Left ventricle myocardium inferior (tissue), 1 donor: ENCODE measurements around the gene CLDN15. TPM values are rescaled to one million over a fixed set of nuclear protein-coding genes. Genes with fewer than 3 reads are reported as not detected.
"Not testable (repeated sequence)": the region's sequence is repeated elsewhere in the genome, so short reads cannot be mapped to it uniquely, and the experiment has no call there.

ENCODE experiments used
- DNase-seq: peaks from one replicate; pipeline ENCODE4 v3.0.0-alpha.2; 2020
- H3K27ac ChIP-seq: fragments of 200-600 bp; replicated peaks from 2 replicates; pipeline ENCODE4 v1.8.0; 2021
- H3K27me3 ChIP-seq: fragments of 200-600 bp; 2 replicates; pipeline ENCODE4 v1.8.0; 2021; ENCODE audit warnings: low read depth
- H3K36me3 ChIP-seq: fragments of 200-600 bp; 2 replicates; pipeline ENCODE4 v1.8.0; 2021
- H3K4me1 ChIP-seq: fragments of 200-600 bp; 2 replicates; pipeline ENCODE4 v1.8.0; 2021
- H3K4me3 ChIP-seq: fragments of 200-600 bp; 2 replicates; pipeline ENCODE4 v1.8.0; 2021; ENCODE audit warnings: mild to moderate bottlenecking, moderate library complexity
- H3K9me3 ChIP-seq: fragments of 200-600 bp; replicated peaks from 2 replicates; pipeline ENCODE4 v1.8.0; 2021
- CTCF ChIP-seq: fragments of 200-600 bp; IDR thresholded peaks from 2 replicates; pipeline ENCODE4 v1.8.0; 2021; ENCODE audit warnings: antibody characterized with exemption, mild to moderate bottlenecking, borderline replicate concordance
- intact Hi-C: fragments of 100-400 bp; cut with micrococcal nuclease; formaldehyde crosslinking; loops from one replicate; pipeline ENCODE4 v1.11.0; 2022
- total RNA-seq: library from RNA; stranded (reverse); fragmentation: NEBNext Ultra II Directional; extraction: Animal tissue kit (Norgen Biotek cat#: 25700); gene quantifications from one replicate; pipeline ENCODE4 v1.2.1, GENCODE V29; 2021
- donor health status: DM: no; HTN: yes; CAD: no; lungs with severe emphysema.

Gene CLDN15
- total RNA-seq, 1 donor from 2014 or later: 2.2 TPM

- Histone ChIP-seq H3K4me3 (no peak overlapping the region), H3K9me3 (no peaks in the 10 kb centered on the region), H3K4me1 (no peaks in the 10 kb centered on the region), H3K36me3 (no peaks in the 10 kb centered on the region), H3K27me3 (peaks cover 69% of the 10 kb centered on the region), H3K27ac (no peak overlapping the region)
- no peak for DNase-seq
- TF ChIP-seq CTCF: no peak
- intact Hi-C loops: no loop called here
Measured at GRCh38 chr7:101277155-101277554, 39.6 kb upstream of the CLDN15 start.

DNA sequence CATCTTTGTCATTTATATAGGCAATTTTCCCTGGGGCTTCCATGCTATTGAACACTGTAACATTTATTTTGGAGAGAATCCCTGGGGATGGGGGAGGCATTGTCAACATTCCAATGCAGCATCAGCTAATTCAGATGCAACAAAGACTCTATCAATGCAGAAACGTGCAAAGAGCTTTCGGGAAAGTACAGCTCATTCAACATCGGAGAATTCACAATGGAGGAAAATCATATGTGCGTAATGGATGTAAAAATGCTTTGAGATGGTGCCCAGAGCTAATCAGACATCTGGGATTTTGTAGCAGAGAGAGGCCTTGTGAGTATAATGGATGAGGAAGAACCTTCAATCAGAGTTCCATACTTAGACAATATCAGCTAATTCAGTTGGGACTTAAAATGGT lies 35.6 kb upstream of the CLDN15 start:
- Histone ChIP-seq H3K36me3 (no peaks in the 10 kb centered on the region), H3K4me1 (no peaks in the 10 kb centered on the region), H3K4me3 (no peak overlapping the region), H3K27me3 (peaks cover 55% of the 10 kb centered on the region), H3K27ac (no peak overlapping the region), H3K9me3 (no peaks in the 10 kb centered on the region)
- intact Hi-C loops: no loop called here
- TF ChIP-seq CTCF: no peak
- DNase-seq: no peak

DNA sequence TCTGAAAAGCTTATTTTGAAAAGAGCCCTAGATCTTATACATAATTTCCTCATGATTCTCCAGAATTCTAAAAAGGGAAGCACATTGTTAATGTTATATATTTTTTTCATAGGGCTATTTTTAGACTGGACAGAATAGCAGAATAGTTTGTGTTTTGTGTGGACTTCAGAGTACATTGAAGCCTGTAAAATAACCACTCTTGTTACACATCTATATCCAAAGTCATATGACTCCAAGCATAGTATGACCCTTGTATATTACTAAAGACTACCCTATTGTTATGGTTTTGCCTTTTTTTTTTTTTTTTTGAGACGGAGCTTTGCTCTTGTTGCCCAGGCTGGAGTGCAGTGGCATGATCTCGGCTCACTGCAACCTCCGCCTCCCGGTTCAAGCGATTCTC lies 33.4 kb upstream of the CLDN15 start:
- no peak for TF ChIP-seq CTCF

GRCh38 chr7:101269664-101270063 lies 32.1 kb upstream of the CLDN15 start:
- H3K27me3 ChIP-seq: peaks cover 25% of the 10 kb centered on the region
- TF ChIP-seq CTCF: no peak
- H3K9me3 ChIP-seq: no peaks in the 10 kb centered on the region
- no peaks in the 10 kb centered on the region for H3K4me1 ChIP-seq
- no peak for DNase-seq
- H3K36me3 ChIP-seq: no peaks in the 10 kb centered on the region
- intact Hi-C loops: no loop called here
- no peak overlapping the region for H3K4me3 ChIP-seq
- no peak overlapping the region for H3K27ac ChIP-seq

More for the DNA sequence above, 33.4 kb upstream of the CLDN15 start:
- H3K9me3 ChIP-seq: no peaks in the 10 kb centered on the region
- H3K27me3 ChIP-seq: peaks cover 37% of the 10 kb centered on the region
- DNase-seq: no peak
- no peak overlapping the region for H3K4me3 ChIP-seq
- H3K27ac ChIP-seq: no peak overlapping the region
- H3K36me3 ChIP-seq: no peaks in the 10 kb centered on the region
- intact Hi-C loops: no loop called here
- no peaks in the 10 kb centered on the region for H3K4me1 ChIP-seq

DNA sequence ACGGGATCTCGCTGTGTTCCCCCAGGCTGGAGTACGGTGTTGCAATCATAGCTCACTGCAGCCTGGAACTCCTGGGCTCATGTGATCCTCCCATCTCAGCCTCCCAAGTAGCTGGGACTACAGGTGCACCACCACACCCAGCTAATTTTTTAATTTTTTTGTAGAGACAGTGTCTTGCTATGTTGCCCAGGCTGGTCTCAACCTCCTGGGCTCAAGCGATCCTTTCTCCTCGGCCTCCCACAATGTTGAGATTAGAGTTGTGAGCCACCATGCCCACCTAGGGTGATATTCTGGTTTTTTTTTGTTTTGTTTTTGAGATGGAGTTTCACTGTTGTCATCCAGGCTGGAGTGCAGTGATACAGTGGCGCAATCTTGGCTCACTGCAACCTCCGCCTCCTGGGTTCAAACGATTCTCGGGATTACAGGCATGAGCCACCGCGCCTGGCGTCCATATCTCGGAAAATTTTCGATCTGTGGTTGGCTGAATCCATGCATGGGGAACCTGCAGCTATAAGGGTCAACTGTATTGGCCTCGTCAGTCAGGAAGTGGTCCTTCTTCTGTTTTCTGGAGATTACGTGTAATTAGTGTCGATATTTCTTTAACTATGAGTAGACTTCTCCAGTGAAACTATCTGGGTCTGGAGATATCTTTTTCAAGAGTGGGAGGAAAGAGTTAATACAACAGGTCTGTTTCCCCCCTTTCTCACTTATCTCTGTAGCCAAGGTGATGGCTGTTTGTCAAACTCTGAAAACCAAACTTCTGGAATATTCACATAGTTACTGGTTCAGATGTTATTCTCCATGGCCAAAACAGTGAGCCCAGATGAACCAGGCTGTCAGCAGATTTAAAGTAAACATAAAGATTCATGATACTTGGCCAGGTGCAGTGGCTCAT lies 28.3 kb upstream of the CLDN15 start:
- Histone ChIP-seq H3K27me3 (peaks cover 20% of the 10 kb centered on the region), H3K4me3 (no peak overlapping the region), H3K9me3 (no peaks in the 10 kb centered on the region), H3K36me3 (no peaks in the 10 kb centered on the region), H3K27ac (no peak overlapping the region), H3K4me1 (peaks cover 8% of the 10 kb centered on the region)
- DNase-seq: no peak
- intact Hi-C loops: no loop called here
- TF ChIP-seq CTCF: no peak

DNA sequence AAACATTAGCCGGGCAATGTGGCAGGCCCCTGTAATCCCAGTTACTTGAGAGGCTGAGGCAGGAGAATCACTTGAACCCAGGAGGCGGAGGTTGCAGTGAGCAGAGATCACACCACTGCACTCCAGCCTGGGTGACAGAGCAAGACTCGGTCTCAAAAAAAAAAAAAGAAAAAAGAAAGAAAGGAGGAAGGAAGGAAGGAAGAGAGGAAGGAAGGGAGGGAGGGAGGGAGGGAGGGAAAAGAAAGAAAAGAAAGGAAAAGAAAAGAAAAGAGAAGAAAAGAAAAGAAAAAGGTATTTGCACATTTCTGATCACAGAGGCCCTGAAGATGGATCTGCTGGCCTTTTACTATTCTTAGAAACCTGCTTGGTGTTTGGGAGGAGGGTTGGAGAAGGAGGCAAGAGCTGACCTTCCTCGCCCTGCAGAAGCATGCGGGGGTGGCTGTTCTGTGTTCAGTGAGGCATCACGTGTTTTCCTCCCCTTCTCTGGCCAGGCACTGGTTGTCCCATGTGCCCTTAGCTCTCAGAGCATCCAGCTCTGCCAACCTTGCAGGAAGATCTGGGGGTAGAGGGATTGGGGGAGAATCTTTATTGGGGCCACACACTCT lies 26.6 kb upstream of the CLDN15 start:
- H3K27ac ChIP-seq, H3K4me1 ChIP-seq, H3K4me3 ChIP-seq, H3K36me3 ChIP-seq, intact Hi-C loops, H3K9me3 ChIP-seq: not testable (repeated sequence)
- peaks cover 15% of the 10 kb centered on the region for H3K27me3 ChIP-seq
- peak; percentile 29 for DNase-seq
